ENCODE measurements around the gene LGALSL.
A peak's percentile ranks its signal among the peaks of the same experiment; 100 is the strongest.
"Not testable (repeated sequence)": the region's sequence is repeated elsewhere in the genome, so short reads cannot be mapped to it uniquely, and the experiment has no call there.

LGALSL gene

DNA sequence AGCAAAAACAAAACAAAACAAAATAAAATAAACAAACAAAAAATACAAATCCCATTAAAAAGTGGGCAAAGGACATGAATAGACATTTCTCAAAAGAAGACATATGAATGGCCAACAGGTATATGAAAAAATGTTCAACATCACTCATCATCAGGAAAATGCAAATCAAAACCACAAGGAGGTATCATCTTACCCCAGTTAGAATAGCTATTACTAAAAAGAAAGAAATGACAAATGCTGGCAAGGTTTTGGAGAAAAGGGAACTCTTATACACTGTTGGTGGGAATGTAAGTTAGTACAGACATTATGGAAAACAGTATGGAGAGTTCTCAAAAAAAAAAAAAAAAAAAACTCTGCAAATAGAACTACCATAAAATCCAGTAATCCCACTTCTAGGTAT is 8.0 kb upstream of the LGALSL start:
- DNase-seq, result not testable (repeated sequence)

DNA sequence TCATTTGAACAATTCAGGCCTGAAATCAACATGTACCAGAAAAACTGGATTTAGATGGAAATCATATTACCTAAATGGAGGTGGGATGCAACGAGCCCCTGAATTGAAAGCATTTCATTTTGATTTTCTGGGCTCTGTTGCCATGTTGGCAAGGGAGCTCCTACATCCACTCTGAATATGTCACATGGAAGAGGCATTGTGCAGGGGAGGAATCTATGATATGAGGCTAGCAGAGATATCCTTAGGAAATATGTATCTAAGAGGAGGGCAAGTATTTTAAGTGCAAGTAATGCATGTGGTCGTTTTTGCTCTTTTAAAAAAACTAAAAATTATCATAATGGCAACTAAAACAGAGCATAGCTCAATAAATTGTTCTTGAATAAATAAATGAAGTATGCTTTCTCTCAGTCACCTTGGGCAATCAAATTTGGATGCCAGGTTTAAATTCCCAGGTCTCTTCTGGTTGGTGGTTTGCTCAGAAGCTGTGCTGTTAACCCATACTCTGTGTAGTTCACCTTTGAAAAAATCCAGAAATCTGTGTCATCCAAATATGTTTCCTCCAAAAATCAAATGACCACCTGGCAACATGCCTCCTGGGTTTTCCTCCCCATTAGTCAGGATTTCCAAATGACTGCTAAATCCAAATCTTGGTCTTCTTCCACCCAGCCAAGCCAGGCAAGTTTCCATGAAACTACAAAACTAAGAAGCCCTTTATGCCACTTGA is 6.5 kb upstream of the LGALSL start:
- DNase-seq, result no peak

- DNase-seq, result no peak
These were observed 5.9 kb upstream of the LGALSL start for GRCh38 chr2:64448041-64448426.

DNA sequence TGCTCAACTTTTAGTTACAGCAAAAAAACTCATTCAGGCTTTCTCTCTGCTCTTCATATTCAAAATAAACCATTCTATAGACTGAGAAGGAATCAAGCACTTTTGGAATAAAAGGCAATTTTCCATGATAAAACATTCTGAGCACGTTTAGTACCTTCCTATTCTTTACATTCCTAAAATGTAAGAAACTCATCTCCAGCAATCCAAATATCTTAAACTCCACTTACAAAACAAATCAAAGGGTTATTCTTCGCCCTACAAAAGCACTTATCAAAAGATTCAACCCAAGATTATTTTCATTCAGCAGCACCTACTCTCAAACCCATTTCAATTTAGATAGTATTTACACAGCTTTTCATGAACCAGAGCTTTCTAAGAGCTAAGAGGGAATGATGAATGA is 2.9 kb upstream of the LGALSL start:
- no peak for DNase-seq

DNA sequence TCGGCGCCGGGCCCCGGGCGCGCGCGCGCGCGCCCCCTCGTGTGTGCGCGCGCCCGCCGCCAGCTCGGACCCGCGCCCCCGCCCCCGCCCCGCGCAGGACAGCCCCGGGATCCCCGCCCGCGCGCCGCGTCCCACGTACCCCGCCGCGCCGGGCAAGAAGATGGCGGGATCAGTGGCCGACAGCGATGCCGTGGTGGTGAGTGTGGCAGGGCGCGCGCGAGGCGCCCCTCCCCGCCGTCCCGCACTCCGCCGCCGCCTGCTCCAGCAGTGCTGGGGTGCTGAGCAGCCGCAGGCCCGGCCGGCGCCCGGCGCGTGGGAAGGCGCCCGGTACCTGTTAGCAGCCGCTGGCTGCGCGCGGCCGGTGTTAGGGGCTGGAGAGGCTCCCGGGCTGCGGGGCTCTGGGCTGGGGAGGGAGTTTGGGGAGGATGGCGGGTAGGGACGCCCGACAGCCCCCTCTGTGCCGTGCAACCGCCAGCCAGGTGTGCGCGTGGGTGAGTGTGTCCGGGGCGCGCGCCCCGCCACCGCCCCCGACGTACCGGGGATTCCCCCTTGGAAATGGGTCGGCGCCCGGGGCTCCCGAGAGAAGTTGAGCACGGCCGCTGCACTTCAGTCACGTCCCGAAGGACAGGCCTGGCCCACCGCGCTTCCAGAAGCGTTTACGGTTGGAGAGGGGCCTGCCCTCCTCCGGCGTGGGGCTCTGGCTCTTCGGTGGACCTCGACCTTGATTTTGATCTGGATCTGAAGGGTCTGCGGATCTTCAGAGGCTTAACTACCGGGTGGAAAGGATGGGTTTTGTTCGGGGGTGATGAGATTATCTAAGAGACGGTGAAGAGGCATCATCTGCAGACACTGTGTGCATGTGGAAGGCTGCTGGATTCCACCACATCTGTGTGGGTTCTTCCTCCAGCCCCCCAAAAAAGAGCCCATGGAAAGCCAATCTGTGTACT is 697 bp downstream of the LGALSL start:
- DNase-seq, result peak; percentile 46

DNA sequence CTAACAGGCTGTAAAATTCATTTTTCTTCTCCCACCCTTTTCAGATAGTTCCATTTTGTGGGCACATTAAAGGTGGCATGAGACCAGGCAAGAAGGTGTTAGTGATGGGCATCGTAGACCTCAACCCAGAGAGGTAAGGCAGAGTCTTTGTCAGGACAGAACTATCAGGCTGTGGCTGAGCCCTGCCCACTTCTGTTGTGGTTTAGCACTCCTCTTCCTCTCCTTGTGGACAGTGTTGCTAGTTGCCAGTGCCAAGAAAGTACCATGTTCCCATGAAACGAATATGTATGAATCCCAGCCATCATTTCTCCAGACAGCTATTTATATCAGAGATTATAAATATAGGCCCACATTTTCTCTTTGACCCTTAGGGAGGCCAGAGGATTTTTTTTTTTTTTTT is 1.6 kb downstream of the LGALSL start:
- no peak for DNase-seq

- no peak for DNase-seq
These were observed 2.3 kb downstream of the LGALSL start for GRCh38 chr2:64456293-64456692.

GRCh38 chr2:64457524-64457923 is 3.6 kb downstream of the LGALSL start:
- no peak for DNase-seq

- DNase-seq, result no peak
These were observed 5.6 kb downstream of the LGALSL start for GRCh38 chr2:64459575-64459974.

DNA sequence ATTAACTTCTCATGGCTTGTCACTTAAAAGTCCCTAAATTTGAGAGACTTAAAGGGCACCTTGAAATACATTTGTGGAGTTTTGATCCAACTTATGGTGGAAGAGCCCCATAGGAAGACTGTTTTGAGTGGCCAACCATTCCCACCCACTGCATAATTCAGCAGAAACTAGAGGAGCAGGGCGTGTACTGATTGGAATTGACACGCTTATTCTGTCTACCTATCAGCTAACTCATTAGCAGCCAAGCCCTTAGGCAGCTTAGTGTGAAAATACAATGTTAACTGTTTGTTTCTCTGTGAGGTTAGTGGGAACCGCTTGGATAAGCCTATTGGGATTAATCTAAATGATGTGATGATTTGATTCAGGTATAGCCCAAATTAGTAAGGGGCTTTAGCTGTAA is 6.4 kb downstream of the LGALSL start:
- no peak for DNase-seq

DNA sequence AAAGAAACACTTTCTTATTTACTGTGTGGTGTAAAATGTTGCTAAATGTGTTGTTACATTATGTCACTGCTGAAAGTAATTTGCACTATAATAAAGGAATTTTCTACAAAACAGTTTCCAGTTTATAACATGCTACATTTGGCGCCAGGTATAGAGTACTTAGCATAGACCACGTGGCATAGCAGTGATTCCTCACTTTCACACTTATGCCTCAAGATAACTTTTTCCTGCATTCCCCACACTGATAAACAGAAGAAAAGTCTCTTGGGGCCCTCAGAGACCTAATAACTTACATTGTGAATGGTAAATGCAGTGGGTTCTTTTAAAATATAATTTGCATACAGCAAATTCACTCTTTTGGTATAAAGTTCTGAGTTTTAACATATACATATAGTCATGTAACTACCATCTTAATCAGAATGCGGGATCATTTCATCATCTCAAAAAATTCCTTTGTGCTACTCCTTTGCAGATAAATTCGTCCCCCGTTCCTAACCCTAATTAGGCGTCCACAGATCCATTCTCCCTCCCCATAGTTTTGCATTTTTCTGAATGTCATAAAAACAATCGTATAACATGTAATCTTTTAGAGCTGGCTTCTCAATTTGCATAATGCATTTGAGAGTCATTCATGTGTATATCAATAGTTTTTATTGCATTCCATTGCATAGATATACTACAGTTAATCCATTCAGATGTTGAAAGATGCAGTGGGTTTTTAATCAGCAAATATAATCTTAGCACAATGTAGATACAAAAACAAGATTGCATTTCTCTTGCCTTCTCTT is 7.5 kb downstream of the LGALSL start:
- no peak for DNase-seq

- no peak for DNase-seq
These were observed 8.2 kb downstream of the LGALSL start for GRCh38 chr2:64462171-64462570.

- DNase-seq, result no peak
These were observed 9.2 kb downstream of the LGALSL start for GRCh38 chr2:64462940-64463700.

DNA sequence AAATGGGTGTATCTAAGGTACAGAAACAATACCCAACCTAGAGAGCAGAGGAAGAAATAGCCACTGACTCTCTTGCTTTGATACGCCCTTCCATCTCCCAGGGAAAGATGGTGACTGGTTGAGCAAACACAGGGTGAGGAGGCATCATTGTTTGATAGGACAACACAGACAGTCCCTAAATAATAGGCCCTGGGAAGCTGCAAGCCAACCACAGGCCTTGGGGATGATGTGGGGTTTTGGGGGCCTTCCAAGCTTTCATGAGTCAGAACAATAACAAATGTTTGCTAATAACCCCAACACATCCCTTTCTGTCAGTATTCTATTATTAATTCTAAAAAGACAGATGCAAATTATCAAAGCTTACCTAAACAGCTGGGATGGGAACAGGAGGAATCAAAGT is 9.8 kb downstream of the LGALSL start:
- DNase-seq, result no peak

DNA sequence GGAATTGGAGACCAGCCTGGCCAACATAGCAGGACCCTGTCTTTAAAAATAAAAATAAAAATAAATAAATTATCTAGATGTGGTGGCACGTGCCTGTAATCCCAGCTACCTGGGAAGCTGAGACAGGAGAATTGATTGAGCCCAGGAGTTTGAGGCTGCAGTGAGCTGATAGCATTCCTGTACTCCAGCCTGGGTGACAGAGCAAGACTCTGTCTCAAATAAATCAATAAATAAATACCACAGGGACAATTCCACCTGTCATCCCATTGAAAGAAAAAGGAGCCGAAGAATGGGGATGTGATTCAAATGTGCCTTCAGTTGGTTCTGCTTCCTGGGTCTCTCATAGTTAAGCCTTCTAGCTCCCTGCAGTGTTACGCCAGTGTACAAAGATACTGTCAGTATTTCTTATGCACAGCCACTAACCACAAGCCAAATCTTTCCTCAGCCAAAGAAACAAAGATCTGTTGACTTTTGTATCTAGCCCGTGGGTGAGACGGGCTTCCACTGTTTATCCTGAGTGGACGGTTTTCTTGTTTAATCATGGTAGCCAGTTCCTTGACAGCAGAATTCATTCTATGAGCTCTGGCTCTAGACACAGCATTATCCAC is 12.6 kb downstream of the LGALSL start:
- DNase-seq, result no peak

DNA sequence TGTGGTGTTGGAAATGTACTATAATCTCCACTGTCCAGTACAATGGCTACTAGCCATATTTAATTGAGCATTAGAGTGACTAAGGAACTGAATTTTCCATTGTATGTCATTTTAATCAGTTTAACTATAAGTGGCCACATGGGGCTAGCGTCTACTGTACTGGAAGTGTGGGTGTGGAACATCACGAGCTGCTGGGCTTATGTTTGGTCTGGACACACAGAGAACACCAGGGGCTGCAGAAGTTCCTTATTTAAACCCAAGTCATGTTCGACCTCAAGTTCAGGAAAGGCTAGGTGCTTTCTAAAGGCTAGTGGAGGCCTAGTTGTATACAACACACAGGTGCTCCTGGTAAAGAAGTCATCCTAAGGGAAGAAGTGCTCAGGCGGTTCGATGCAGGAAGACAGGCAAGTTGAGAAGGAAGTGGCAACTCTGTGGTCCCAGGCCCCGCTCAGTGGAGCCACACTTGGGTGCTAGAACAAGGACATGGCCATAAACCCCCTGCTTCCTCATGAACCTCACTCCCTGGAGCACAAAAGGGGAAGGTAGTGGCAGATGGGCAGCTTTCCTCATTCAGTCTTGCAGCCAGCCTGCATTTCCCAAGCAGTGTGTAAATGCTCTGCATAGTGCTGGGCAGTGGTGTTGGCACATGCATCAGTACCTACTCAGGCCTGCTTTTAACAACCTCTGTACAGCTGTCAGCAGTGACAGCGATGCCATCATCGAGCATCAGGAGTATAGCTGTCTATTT is 13.3 kb downstream of the LGALSL start:
- DNase-seq, result no peak

DNA sequence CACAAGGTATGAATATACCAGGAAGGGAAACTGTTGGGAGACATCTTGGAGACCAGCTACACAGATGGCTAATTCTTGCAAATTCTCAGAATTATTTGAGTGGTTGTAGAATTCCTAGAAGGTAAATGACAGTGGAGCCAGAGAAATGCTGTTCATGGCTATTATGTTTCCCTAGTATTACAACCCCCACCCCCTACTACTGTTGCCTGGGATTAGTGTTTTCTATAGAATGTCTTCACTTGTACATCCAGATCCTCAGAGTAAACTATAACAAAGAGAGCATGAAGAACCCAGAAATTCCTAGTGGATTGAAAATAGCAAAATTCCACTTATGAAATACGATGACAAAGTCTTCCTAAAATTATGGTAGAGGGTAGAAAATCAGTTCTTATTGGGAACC is 15.3 kb downstream of the LGALSL start:
- no peak for DNase-seq

DNA sequence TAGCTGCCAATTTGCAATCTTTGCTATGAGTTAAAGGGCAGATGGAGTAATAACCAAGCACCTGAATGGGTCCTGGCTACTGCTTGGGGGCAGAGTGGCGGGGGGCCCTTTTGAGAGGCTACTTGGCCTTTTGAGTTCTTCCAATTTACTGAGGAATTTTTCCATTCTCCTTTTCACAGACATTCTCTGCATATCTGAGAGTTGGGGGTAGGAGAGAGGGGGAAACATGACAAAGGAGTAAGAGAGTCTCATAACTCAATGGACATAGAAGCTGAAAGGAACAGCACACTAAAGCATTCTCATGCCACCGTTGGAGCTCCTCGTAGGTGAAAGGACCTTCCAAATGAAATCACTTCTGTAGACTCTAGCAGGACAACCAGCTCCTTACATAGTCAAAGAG is 16.1 kb downstream of the LGALSL start:
- DNase-seq, result no peak

DNA sequence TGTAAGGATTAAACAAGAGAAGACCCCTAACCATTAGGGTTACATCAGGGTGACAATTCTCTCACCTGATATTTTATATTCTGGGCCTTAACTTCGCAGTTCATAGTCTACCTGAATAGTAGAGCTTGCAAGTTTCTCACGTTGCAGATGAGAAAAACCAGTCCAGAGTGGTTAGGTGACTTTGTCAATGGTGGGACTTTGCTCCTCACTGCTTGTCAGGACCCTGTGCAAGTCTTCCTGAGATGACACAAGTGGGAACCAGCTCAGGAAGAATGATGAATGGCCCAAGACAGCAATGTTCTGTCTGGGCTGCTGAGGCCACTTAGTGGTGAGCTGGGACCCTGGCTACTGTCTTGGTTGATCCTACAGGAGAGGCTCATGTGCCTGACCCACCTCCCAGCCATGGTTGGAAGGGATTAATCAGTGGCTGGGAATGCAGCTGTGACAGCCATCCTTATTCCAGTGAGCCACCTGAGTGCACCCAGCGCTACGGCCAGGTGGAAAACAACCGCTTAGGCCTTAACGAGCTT is 16.9 kb downstream of the LGALSL start:
- no peak for DNase-seq

GRCh38 chr2:64471600-64471999 is 17.6 kb downstream of the LGALSL start:
- no peak for DNase-seq

- DNase-seq, result no peak
These were observed 18.9 kb downstream of the LGALSL start for GRCh38 chr2:64472881-64473280.
